Uterus (tissue), 2 donors: ENCODE measurements around the gene CEP162.

Experiments used
- POLR2A ChIP-seq, 2 donors: fragments of 450-650 bp; IDR thresholded peaks; one replicate each; pipeline ENCODE4 v1.6.1; 2016; ENCODE audit warnings: antibody characterized with exemption in 2 of 2, mild to moderate bottlenecking in 1 of 2, moderate library complexity in 1 of 2
- TF ChIP-seq, protein P1 (sequence below), 4 experiments: fragments of 200-600 bp in 2 of 4; fragments of 450-650 bp in 2 of 4; sonication (generic) in 2 of 4; IDR thresholded peaks; one replicate each; pipeline ENCODE4 v1.5.1; 2016 to 2019; ENCODE audit warnings: antibody characterized with exemption in 4 of 4, mild to moderate bottlenecking in 2 of 4, moderate library complexity in 1 of 4

DNA sequence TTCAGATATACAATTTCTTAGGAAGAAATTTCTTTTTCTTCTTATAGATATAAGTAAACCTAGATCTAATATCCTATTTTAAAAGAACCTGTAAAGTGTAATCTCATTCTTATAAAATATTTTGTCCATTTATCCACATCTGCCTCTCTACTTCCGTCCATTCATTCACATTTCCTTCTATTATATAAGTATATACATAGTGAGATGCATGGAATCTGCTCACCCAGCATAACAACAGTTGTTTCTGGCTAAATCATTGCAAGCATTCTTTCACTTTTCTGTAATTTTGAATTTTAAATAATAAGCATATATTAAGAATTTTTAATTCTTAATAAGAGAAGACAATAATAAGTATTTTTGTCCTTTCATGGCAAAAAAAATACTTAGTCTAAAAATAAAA lies 45.4 kb downstream of the CEP162 start:
- TF ChIP-seq, protein P1, sequence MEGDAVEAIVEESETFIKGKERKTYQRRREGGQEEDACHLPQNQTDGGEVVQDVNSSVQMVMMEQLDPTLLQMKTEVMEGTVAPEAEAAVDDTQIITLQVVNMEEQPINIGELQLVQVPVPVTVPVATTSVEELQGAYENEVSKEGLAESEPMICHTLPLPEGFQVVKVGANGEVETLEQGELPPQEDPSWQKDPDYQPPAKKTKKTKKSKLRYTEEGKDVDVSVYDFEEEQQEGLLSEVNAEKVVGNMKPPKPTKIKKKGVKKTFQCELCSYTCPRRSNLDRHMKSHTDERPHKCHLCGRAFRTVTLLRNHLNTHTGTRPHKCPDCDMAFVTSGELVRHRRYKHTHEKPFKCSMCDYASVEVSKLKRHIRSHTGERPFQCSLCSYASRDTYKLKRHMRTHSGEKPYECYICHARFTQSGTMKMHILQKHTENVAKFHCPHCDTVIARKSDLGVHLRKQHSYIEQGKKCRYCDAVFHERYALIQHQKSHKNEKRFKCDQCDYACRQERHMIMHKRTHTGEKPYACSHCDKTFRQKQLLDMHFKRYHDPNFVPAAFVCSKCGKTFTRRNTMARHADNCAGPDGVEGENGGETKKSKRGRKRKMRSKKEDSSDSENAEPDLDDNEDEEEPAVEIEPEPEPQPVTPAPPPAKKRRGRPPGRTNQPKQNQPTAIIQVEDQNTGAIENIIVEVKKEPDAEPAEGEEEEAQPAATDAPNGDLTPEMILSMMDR (IDR thresholded peaks at IDR 0.05), result no peak
- TF ChIP-seq POLR2A (IDR thresholded peaks at IDR 0.05), result no peak
